HL-60/S4 treated with retinoic acid at 250 ng/mL for 4 days and 3 days (cell line): ENCODE results near the gene PRPF4.

Source experiments
- in situ Hi-C: fragments of 300-500 bp; cut with MboI; formaldehyde crosslinking; loops from 2 replicates; pipeline ENCODE4 v1.7.0; 2022; ENCODE audit warnings: low sequenced_read_pairs

PRPF4 gene

GRCh38 chr9:113310538-113310937, 35.1 kb downstream of the PRPF4 start:
- in situ Hi-C loops, result no loop called here

DNA sequence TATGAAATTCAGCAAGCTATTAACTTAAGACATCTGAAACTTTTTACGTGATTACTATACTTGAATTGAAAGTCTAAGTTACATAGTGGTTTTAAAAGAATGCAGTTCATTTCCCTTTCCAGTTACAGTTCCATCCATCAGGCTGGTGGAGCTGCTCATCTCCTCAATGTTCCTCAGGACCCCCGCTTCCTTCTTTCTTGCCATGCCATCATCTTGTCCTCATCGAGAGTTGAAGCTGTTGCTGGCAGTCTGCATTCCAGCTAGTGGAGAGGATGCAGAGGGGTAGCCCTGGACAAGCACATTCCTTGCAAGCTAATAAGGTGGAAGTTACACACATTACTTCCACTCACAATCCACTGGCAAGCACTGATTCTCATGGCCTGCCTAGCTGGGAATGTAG, 36.5 kb downstream of the PRPF4 start:
- in situ Hi-C loops, result no loop called here

DNA sequence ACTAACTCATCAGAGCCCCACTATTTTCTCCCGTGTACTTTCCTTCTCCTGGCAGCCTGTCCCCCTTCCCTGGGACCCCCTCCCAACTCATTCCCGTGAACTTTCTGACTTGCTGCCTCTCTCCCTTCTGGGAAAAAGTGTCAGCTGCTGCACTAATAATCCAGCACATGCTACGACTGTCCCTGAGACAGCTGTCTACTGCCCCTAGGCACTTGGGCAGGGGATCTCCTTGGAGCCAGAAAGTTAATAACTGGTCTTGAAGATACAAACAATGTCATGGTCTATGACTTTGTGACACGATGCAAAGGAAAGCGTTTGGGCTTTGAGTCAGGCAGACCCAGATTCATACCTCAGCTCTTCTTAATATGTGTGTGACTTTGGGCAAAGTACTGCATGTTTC, 37.8 kb downstream of the PRPF4 start:
- in situ Hi-C loops, result no loop called here

- in situ Hi-C loops, result no loop called here
Observed at GRCh38 chr9:113315231-113315630, 39.8 kb downstream of the PRPF4 start.

- in situ Hi-C loops, result no loop called here
Observed at GRCh38 chr9:113316030-113316429, 40.6 kb downstream of the PRPF4 start.

- in situ Hi-C loops, result no loop called here
Observed at GRCh38 chr9:113317777-113318176, 42.3 kb downstream of the PRPF4 start.

- in situ Hi-C loops, result no loop called here
Observed at GRCh38 chr9:113319054-113319453, 43.6 kb downstream of the PRPF4 start.

GRCh38 chr9:113320051-113320450, 44.6 kb downstream of the PRPF4 start:
- in situ Hi-C loops, result no loop called here

DNA sequence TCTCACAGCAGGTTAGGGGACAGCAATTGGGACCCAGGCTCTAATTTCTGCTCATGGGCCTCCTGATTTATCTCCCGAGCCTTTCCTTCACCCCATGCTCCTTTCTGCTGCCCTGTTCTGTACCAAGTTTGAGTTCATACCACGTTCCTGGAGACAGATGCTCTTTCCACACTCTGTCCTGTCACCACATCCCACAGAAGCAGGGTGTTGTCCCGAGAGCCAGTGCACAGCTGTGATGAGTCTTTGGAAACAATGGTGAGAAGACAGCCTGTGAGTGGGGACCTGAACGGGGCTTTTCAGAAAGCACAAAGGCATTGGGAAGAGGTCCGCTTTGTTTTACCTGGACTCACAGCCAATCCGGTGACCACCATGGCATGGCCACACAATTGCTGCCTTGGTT, 47.2 kb downstream of the PRPF4 start:
- in situ Hi-C loops, result no loop called here

DNA sequence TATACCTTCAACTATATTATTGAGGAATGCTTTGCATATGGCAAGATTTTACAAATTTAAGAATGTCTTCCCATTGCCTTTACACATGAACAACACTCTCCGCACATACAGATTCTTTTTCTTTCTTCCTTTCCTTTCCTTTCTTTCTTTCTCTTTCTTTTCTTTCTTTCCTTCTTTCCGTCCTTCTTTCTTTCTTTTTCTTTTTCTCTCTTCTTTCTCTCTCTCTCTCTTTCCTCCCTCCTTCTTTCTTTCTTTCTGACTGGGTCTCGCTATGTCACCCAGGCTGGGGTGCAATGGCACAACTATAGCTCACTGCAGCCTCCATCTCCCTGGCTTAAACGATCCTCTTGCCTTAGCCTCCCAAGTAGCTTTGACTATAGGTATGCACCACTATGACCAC, 50.8 kb downstream of the PRPF4 start:
- in situ Hi-C loops, result no loop called here

- in situ Hi-C loops, result no loop called here
Observed at GRCh38 chr9:113328045-113328782, 52.8 kb downstream of the PRPF4 start.

DNA sequence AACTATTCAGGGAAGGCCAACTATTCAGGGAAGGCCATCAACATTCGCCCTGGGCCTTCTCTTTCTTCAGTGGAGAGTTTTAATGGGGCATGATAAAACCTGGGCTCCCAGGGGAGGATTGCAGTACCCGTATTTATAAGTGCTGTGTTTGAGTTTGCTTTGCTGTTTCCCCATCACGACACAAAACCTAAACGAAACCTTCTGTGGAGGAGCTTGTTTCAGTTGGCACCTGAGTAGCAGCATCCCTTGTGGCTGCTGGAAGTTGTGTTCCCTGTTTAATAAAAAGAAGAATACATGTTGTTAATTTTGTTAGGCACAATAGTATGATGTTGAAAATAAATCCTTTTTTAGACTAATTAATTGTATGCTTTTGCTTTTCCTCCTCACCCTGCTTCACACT, 56.3 kb downstream of the PRPF4 start:
- in situ Hi-C loops, result no loop called here

- in situ Hi-C loops, result no loop called here
Observed at GRCh38 chr9:113337714-113338113, 62.3 kb downstream of the PRPF4 start.

- in situ Hi-C loops, result no loop called here
Observed at GRCh38 chr9:113340011-113340699, 64.7 kb downstream of the PRPF4 start, which contains the start of gene WDR31. Gene WDR31 (minus strand): TSS chr9:113340275. CDS start chr9:113332022, 8,253 bp downstream.

DNA sequence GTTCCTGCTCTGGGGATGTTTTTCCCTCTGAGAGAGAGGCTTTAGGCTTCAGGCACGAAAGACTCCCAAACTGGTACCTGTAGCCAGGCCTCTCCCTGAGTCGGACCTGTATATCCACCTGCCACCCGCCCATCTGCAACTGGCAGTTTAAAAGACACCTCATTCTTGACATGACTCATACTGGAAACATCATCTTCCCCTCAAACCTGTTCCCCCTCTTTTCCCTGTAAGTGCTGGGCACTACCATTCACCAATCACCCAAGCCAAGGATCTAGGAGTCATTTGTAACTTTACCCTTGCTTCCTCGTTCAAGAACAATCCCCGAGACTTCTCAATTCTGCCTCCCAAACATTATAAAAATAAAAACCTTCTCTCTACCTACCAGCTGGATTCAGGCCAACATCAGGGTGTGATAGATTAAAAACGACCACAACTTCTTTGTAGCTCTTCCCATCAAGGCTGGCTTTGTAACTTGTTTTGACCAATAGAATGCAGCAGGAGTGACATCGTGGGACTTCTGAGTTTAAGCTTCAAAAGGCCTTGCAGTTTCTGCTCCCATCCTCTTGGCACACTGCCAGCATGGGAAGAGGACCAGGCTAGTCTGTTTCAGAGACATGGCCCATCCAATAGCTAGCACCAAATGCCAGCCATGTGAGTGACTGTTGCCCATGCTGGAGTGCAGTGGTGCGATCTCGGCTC, 66.4 kb downstream of the PRPF4 start:
- in situ Hi-C loops, result no loop called here
